Measurements from ENCODE around the gene PLN.

DNA sequence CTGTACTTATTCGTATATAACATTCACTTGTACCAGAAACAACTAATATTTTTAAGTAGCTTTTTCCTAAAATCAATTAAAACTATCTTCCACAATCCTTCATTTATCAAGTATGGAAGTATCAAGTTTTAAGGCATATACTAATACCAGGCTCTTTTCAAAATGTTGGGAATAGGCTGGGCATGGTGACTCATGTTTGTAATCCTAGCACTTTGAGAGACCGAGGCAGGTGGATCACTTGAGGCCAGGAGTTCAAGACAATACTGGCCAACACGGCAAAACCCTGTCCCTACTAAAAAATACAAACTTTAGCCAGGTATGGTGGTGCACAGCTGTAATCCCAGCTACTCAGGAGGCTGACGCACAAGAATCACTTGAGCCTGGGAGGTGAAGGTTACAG is 25.7 kb upstream of the PLN start:
- TF ChIP-seq CTCF (IDR thresholded peaks at IDR 0.05) = no peak
- TF ChIP-seq YY1 (IDR thresholded peaks at IDR 0.05; ENCODE audit: low read depth) = no peak
- no peak for TF ChIP-seq RAD21 (IDR thresholded peaks at IDR 0.05; ENCODE audit: low read length)
- TF ChIP-seq SMC3 (IDR thresholded peaks at IDR 0.05; ENCODE audit: low read depth, low read length) = no peak
- TF ChIP-seq GABPA (IDR thresholded peaks at IDR 0.05; ENCODE audit: low read depth) = no peak
- no peak for TF ChIP-seq ZBTB33 (IDR thresholded peaks at IDR 0.05; ENCODE audit: borderline replicate concordance, low read depth)
- no peak for TF ChIP-seq RFX5 (IDR thresholded peaks at IDR 0.05; ENCODE audit: low read length)
- no peak for TF ChIP-seq EP300 (IDR thresholded peaks at IDR 0.05; ENCODE audit: borderline replicate concordance in 1 of 2, low read depth in 1 of 2, low read length in 1 of 2)
- TF ChIP-seq TAF1 (IDR thresholded peaks at IDR 0.05; ENCODE audit: borderline replicate concordance, low read depth, low read length) = no peak

Data from SK-N-SH (cell line).